Smooth muscle cell (in vitro differentiated cells): Measurements from ENCODE around the gene MYO7A. TPM values are rescaled to one million over a fixed set of nuclear protein-coding genes. Genes with fewer than 3 reads are reported as not detected.

Source experiments
- DNase-seq: peaks from one replicate; lab custom pipeline; 2025; ENCODE audit not compliant: unreplicated experiment; lab: John Stamatoyannopoulos, UW
- H2AFZ ChIP-seq: fragments of 200-600 bp; sonication (generic); 2 replicates; pipeline ENCODE4 v1.6.0; 2016; ENCODE audit warnings: antibody characterized with exemption, low read depth, mild to moderate bottlenecking
- H3F3A ChIP-seq: fragments of 200-600 bp; sonication (generic); 2 replicates; pipeline ENCODE4 v1.6.0; 2017; ENCODE audit warnings: antibody characterized with exemption, low read depth
- H3K27ac ChIP-seq: fragments of 200-600 bp; sonication (generic); 2 replicates; pipeline ENCODE4 v1.5.1; 2016; ENCODE audit warnings: low read depth, mild to moderate bottlenecking
- H3K27me3 ChIP-seq: fragments of 200-600 bp; sonication (generic); 2 replicates; pipeline ENCODE4 v1.6.1; 2016; ENCODE audit warnings: low read depth, mild to moderate bottlenecking
- H3K36me3 ChIP-seq: fragments of 200-600 bp; sonication (generic); 2 replicates; pipeline ENCODE4 v1.5.1; 2016; ENCODE audit warnings: low read depth
- H3K4me1 ChIP-seq: fragments of 200-600 bp; sonication (generic); 2 replicates; pipeline ENCODE4 v1.5.1; 2016; ENCODE audit warnings: low read depth
- H3K4me2 ChIP-seq: fragments of 200-600 bp; sonication (generic); 2 replicates; pipeline ENCODE4 v1.6.0; 2016; ENCODE audit warnings: mild to moderate bottlenecking
- H3K4me3 ChIP-seq: fragments of 200-600 bp; sonication (generic); 2 replicates; pipeline ENCODE4 v1.5.1; 2016; ENCODE audit warnings: mild to moderate bottlenecking
- H3K79me2 ChIP-seq: fragments of 200-600 bp; sonication (generic); 2 replicates; pipeline ENCODE4 v1.6.0; 2016; ENCODE audit warnings: low read depth, mild to moderate bottlenecking
- H3K9ac ChIP-seq: fragments of 200-600 bp; sonication (generic); 2 replicates; pipeline ENCODE4 v1.6.0; 2016; ENCODE audit warnings: low read depth
- H3K9me3 ChIP-seq: fragments of 200-600 bp; sonication (generic); replicated peaks from 2 replicates; pipeline ENCODE4 v1.5.1; 2016; ENCODE audit warnings: low read depth
- H4K20me1 ChIP-seq: fragments of 200-600 bp; sonication (generic); 2 replicates; pipeline ENCODE4 v1.6.0; 2016; ENCODE audit warnings: low read depth
- WGBS: methylation state at CpG from one replicate; pipeline ENCODE4 v1.1.7; 2016; ENCODE audit warnings: low lambda C conversion rate; 5-methylcytosine and 5-hydroxymethylcytosine counted together
- polyA plus RNA-seq: library from polyadenylated mRNA; unstranded; fragments of >200 nt; fragmentation: Nextera tagmentation; extraction: Ambion mirVana; gene quantifications from 2 replicates; pipeline ENCODE4 v1.2.1, GENCODE V29; 2016
- total RNA-seq: library from RNA; depleted of rRNA; stranded (reverse); fragments of >200 nt; gene quantifications from 2 replicates; pipeline ENCODE4 v1.2.3, GENCODE V29; 2014
- TF ChIP-seq, protein P1 (sequence below): fragments of 200-600 bp; sonication (generic); IDR thresholded peaks from 2 replicates; pipeline ENCODE4 v1.5.1; 2017; ENCODE audit warnings: borderline replicate concordance, mild to moderate bottlenecking, antibody characterized with exemption; ENCODE audit not compliant: insufficient read depth, poor library complexity, severe bottlenecking

The MYO7A gene
- total and polyA plus RNA-seq, 2 experiments from 2014 or later: 0.08 to 0.18 TPM

GRCh38 chr11:77159937-77160495 is 32.0 kb downstream of the MYO7A start:
- H4K20me1 ChIP-seq: no peaks in the 10 kb centered on the region
- H3K4me1 ChIP-seq: no peaks in the 10 kb centered on the region
- no peaks in the 10 kb centered on the region for H3K27me3 ChIP-seq
- DNase-seq: no peak
- no peak overlapping the region for H2AFZ ChIP-seq
- no peak overlapping the region for H3K27ac ChIP-seq
- TF ChIP-seq, protein P1, sequence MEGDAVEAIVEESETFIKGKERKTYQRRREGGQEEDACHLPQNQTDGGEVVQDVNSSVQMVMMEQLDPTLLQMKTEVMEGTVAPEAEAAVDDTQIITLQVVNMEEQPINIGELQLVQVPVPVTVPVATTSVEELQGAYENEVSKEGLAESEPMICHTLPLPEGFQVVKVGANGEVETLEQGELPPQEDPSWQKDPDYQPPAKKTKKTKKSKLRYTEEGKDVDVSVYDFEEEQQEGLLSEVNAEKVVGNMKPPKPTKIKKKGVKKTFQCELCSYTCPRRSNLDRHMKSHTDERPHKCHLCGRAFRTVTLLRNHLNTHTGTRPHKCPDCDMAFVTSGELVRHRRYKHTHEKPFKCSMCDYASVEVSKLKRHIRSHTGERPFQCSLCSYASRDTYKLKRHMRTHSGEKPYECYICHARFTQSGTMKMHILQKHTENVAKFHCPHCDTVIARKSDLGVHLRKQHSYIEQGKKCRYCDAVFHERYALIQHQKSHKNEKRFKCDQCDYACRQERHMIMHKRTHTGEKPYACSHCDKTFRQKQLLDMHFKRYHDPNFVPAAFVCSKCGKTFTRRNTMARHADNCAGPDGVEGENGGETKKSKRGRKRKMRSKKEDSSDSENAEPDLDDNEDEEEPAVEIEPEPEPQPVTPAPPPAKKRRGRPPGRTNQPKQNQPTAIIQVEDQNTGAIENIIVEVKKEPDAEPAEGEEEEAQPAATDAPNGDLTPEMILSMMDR: no peak
- H3K9me3 ChIP-seq: no peaks in the 10 kb centered on the region
- no peaks in the 10 kb centered on the region for H3K36me3 ChIP-seq
- H3K4me3 ChIP-seq: no peak overlapping the region
- WGBS: 94% methylated on average over 18 of the region's 20 CpGs
- H3K9ac ChIP-seq: no peak overlapping the region
- H3K4me2 ChIP-seq: no peak overlapping the region
- no peaks in the 10 kb centered on the region for H3K79me2 ChIP-seq
- H3F3A ChIP-seq: no peaks in the 10 kb centered on the region

DNA sequence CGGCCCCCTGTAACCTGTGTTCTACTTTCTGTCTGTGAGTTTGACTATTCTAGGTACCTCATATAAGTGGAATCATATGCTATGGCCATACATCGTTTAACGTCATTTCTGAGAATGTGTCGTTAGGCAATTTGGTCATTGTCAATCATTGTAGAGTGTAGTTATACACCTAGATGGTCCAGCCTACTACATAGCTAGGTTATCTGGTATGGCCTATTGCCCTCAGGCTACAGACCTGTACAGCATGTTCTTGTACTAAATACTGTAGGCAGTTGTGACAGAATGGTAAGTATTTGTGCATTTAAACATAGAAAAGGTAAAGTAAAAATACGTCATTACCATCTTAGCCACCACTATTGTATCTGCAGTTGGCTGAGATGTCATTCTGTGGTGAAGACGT is 35.2 kb downstream of the MYO7A start:
- H3K36me3 ChIP-seq: no peaks in the 10 kb centered on the region
- H4K20me1 ChIP-seq: no peaks in the 10 kb centered on the region
- DNase-seq: no peak
- no peak overlapping the region for H2AFZ ChIP-seq
- no peak overlapping the region for H3K4me3 ChIP-seq
- TF ChIP-seq, protein P1: no peak
- H3K9ac ChIP-seq: no peak overlapping the region
- 91% methylated on average over 6 of the region's 6 CpGs for WGBS
- no peaks in the 10 kb centered on the region for H3K79me2 ChIP-seq
- H3K4me2 ChIP-seq: no peak overlapping the region
- no peak overlapping the region for H3K27ac ChIP-seq
- no peaks in the 10 kb centered on the region for H3F3A ChIP-seq
- no peaks in the 10 kb centered on the region for H3K4me1 ChIP-seq
- H3K9me3 ChIP-seq: no peaks in the 10 kb centered on the region
- no peaks in the 10 kb centered on the region for H3K27me3 ChIP-seq

- no peak overlapping the region for H3K4me3 ChIP-seq
- TF ChIP-seq, protein P1: no peak
- no peaks in the 10 kb centered on the region for H4K20me1 ChIP-seq
- H3K79me2 ChIP-seq: no peaks in the 10 kb centered on the region
- no peak overlapping the region for H3K4me2 ChIP-seq
- no peak for DNase-seq
- no peak overlapping the region for H2AFZ ChIP-seq
- H3K9ac ChIP-seq: no peak overlapping the region
- H3K27me3 ChIP-seq: no peaks in the 10 kb centered on the region
- H3F3A ChIP-seq: no peaks in the 10 kb centered on the region
- 85% methylated on average over 5 of the region's 5 CpGs for WGBS
- H3K36me3 ChIP-seq: no peaks in the 10 kb centered on the region
- peaks cover 2% of the 10 kb centered on the region for H3K4me1 ChIP-seq
- no peaks in the 10 kb centered on the region for H3K9me3 ChIP-seq
- no peak overlapping the region for H3K27ac ChIP-seq
Observed at GRCh38 chr11:77165066-77165465, 37.0 kb downstream of the MYO7A start.

GRCh38 chr11:77166021-77166420 is 38.0 kb downstream of the MYO7A start:
- Histone ChIP-seq H2AFZ (no peak overlapping the region), H4K20me1 (no peaks in the 10 kb centered on the region), H3K9me3 (no peaks in the 10 kb centered on the region), H3K4me1 (peaks cover 7% of the 10 kb centered on the region), H3K27me3 (no peaks in the 10 kb centered on the region), H3K9ac (no peak overlapping the region), H3K4me2 (no peak overlapping the region), H3K4me3 (no peak overlapping the region), H3F3A (no peaks in the 10 kb centered on the region), H3K27ac (no peak overlapping the region), H3K79me2 (no peaks in the 10 kb centered on the region), H3K36me3 (no peaks in the 10 kb centered on the region)
- TF ChIP-seq, protein P1: no peak
- WGBS: 92% methylated on average over 8 of the region's 8 CpGs
- no peak for DNase-seq
